Hepatocyte (in vitro differentiated cells): ENCODE data around the gene FAM217B. TPM values are rescaled to one million over a fixed set of nuclear protein-coding genes. Genes with fewer than 3 reads are reported as not detected.

Experiments
- DNase-seq: peaks from one replicate; pipeline ENCODE4 v3.0.0-alpha.2; 2016; ENCODE audit warnings: low spot score
- H2AFZ ChIP-seq: fragments of 200-600 bp; sonication (generic); 2 replicates; pipeline ENCODE4 v1.6.0; 2016; ENCODE audit warnings: antibody characterized with exemption, mild to moderate bottlenecking
- H3K27ac ChIP-seq: fragments of 200-600 bp; sonication (generic); 2 replicates; pipeline ENCODE4 v1.5.1; 2016; ENCODE audit warnings: mild to moderate bottlenecking
- H3K27me3 ChIP-seq: fragments of 200-600 bp; sonication (generic); 2 replicates; pipeline ENCODE4 v1.6.1; 2016
- H3K36me3 ChIP-seq: fragments of 200-600 bp; sonication (generic); replicated peaks from 2 replicates; pipeline ENCODE4 v1.5.1; 2016; ENCODE audit warnings: low read depth; ENCODE audit not compliant: insufficient read depth
- H3K4me1 ChIP-seq: fragments of 200-600 bp; sonication (generic); 2 replicates; pipeline ENCODE4 v1.5.1; 2016; ENCODE audit warnings: mild to moderate bottlenecking, moderate library complexity; ENCODE audit not compliant: insufficient read depth
- H3K4me2 ChIP-seq: fragments of 200-600 bp; sonication (generic); 2 replicates; pipeline ENCODE4 v1.6.0; 2016
- H3K4me3 ChIP-seq: fragments of 200-600 bp; sonication (generic); 2 replicates; pipeline ENCODE4 v1.5.1; 2016; ENCODE audit warnings: mild to moderate bottlenecking
- H3K79me2 ChIP-seq: fragments of 200-600 bp; sonication (generic); 2 replicates; pipeline ENCODE4 v1.6.0; 2017; ENCODE audit warnings: mild to moderate bottlenecking
- H3K9me2 ChIP-seq: fragments of 200-600 bp; sonication (generic); replicated peaks from 2 replicates; pipeline ENCODE4 v1.6.0; 2017; ENCODE audit warnings: mild to moderate bottlenecking; ENCODE audit not compliant: insufficient read depth
- H3K9me3 ChIP-seq: fragments of 200-600 bp; sonication (generic); 2 replicates; pipeline ENCODE4 v1.5.1; 2016; ENCODE audit warnings: low read depth, mild to moderate bottlenecking
- H4K20me1 ChIP-seq: fragments of 200-600 bp; sonication (generic); 2 replicates; pipeline ENCODE4 v1.6.0; 2016; ENCODE audit warnings: mild to moderate bottlenecking; ENCODE audit not compliant: insufficient read depth, poor library complexity, severe bottlenecking
- CTCF ChIP-seq: fragments of 200-600 bp; sonication (generic); IDR thresholded peaks from 2 replicates; pipeline ENCODE4 v1.5.1; 2016; ENCODE audit warnings: antibody characterized with exemption, mild to moderate bottlenecking; ENCODE audit not compliant: poor library complexity
- EZH2 ChIP-seq: fragments of 200-600 bp; sonication (generic); IDR thresholded peaks from 2 replicates; pipeline ENCODE4 v1.6.1; 2016; ENCODE audit warnings: antibody characterized with exemption, mild to moderate bottlenecking, borderline replicate concordance
- EZH2phosphoT487 ChIP-seq: fragments of 200-600 bp; sonication (generic); IDR thresholded peaks from one replicate; pipeline ENCODE4 v1.6.1; 2018; ENCODE audit warnings: antibody characterized with exemption, mild to moderate bottlenecking, low read depth, moderate library complexity; ENCODE audit not compliant: unreplicated experiment, severe bottlenecking
- WGBS: methylation state at CpG from one replicate; pipeline ENCODE4 v1.1.6; 2016; ENCODE audit warnings: low lambda C conversion rate; ENCODE audit errors: missing lambda C conversion rate; 5-methylcytosine and 5-hydroxymethylcytosine counted together
- polyA plus RNA-seq: library from polyadenylated mRNA; unstranded; fragments of >200 nt; fragmentation: Nextera tagmentation; extraction: Ambion mirVana; gene quantifications from 2 replicates; pipeline ENCODE4 v1.2.1, GENCODE V29; 2016
- total RNA-seq: library from RNA; depleted of rRNA; stranded (reverse); fragments of >200 nt; gene quantifications from 2 replicates; pipeline ENCODE4 v1.2.3, GENCODE V29; 2014

The FAM217B gene
- total and polyA plus RNA-seq, 2 experiments from 2014 or later, result 14.7 to 15.2 TPM

DNA sequence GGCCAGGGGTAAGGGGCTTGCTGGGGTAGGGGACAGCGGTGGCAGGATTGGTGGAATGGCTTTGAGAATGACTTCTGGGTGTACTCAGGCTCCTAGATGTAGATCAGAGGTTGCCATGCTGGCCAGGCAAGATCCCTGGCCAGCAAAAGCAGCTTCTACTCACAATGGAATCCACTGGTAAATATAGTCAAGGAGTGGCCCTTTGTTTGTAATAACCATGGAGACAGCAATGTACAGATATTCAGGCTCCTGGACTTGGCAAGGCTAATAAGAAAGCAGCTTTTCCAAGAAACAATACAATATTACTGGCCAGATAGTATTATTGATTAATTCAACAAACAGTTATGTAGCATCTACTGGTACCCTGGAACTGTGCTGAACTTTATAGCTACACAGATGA lies 55.9 kb downstream of the FAM217B start:
- H3K9me3 ChIP-seq, result no peaks in the 10 kb centered on the region
- H3K4me1 ChIP-seq, result peaks cover 5% of the 10 kb centered on the region
- H3K79me2 ChIP-seq, result no peaks in the 10 kb centered on the region
- DNase-seq, result no peak
- H3K4me2 ChIP-seq, result no peak overlapping the region
- H3K4me3 ChIP-seq, result no peak overlapping the region
- no peak overlapping the region for H2AFZ ChIP-seq
- H4K20me1 ChIP-seq, result no peaks in the 10 kb centered on the region
- H3K27ac ChIP-seq, result no peak overlapping the region
- H3K9me2 ChIP-seq, result no peaks in the 10 kb centered on the region
- TF ChIP-seq CTCF (no peak), EZH2phosphoT487 (no peak), EZH2 (no peak)
- 75% methylated on average over 1 of the region's 1 CpG for WGBS
- no peaks in the 10 kb centered on the region for H3K36me3 ChIP-seq
- no peaks in the 10 kb centered on the region for H3K27me3 ChIP-seq

DNA sequence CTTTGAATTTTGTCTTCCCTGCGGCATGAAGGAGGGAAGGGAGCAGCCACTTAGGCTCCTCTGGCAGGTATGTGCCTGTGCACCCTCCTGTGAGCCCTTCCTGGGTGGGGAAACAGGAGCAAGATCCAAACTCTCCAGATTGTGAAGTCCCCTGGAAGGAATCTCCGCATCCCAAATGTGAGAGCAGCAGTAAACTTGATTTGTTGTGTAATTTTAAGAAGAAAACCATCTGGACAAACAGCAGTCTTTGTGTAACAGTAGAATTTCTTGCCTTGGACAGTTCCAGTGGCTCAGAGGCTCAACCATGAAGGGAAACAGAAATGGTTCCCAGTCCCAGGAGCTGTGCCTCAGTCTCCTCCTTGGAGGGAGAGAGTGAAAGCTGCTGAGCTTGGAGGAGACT lies 57.7 kb downstream of the FAM217B start:
- H3K4me1 ChIP-seq, result peaks cover 5% of the 10 kb centered on the region
- DNase-seq, result no peak
- H3K27me3 ChIP-seq, result no peaks in the 10 kb centered on the region
- no peak for TF ChIP-seq EZH2
- TF ChIP-seq EZH2phosphoT487, result no peak
- no peak for TF ChIP-seq CTCF
- no peaks in the 10 kb centered on the region for H3K79me2 ChIP-seq
- H2AFZ ChIP-seq, result no peak overlapping the region
- H3K4me2 ChIP-seq, result no peak overlapping the region
- no peaks in the 10 kb centered on the region for H4K20me1 ChIP-seq
- no peaks in the 10 kb centered on the region for H3K36me3 ChIP-seq
- WGBS, result 97% methylated on average over 2 of the region's 2 CpGs
- no peaks in the 10 kb centered on the region for H3K9me3 ChIP-seq
- no peaks in the 10 kb centered on the region for H3K9me2 ChIP-seq
- no peak overlapping the region for H3K4me3 ChIP-seq
- no peak overlapping the region for H3K27ac ChIP-seq

Other genes starting within 250 kb of the FAM217B start
- 1.5 and 1.7 TPM in 2 replicates for gene SYCP2, start 6.8 kb upstream of the FAM217B start, total RNA-seq
- 1.1 and 1.2 TPM in 2 replicates for gene SYCP2, start 6.8 kb upstream of the FAM217B start, polyA plus RNA-seq
- 6.1 and 7.0 TPM in 2 replicates for gene PPP1R3D, start 84 bp upstream of the FAM217B start, total RNA-seq
- gene PPP1R3D, start 84 bp upstream of the FAM217B start, polyA plus RNA-seq, result 3.2 and 3.4 TPM in 2 replicates
- 0.88 and 2.2 TPM in 2 replicates for gene CDH26, start 18.0 kb downstream of the FAM217B start, total RNA-seq
- 0.96 and 2.3 TPM in 2 replicates for gene CDH26, start 18.0 kb downstream of the FAM217B start, polyA plus RNA-seq